Uterus (tissue), 2 donors: Measurements from ENCODE around the gene CDC73.

Experiments
- CTCF ChIP-seq, 4 experiments: fragments of 200-600 bp in 2 of 4; fragments of 450-650 bp in 2 of 4; sonication (generic) in 2 of 4; IDR thresholded peaks; one replicate each; pipeline ENCODE4 v1.5.1; 2016 to 2019; ENCODE audit warnings: antibody characterized with exemption in 4 of 4, mild to moderate bottlenecking in 2 of 4, moderate library complexity in 1 of 4
- POLR2A ChIP-seq, 2 donors: fragments of 450-650 bp; IDR thresholded peaks; one replicate each; pipeline ENCODE4 v1.6.1; 2016; ENCODE audit warnings: antibody characterized with exemption in 2 of 2, mild to moderate bottlenecking in 1 of 2, moderate library complexity in 1 of 2

- TF ChIP-seq CTCF (IDR thresholded peaks at IDR 0.05) (no peak), POLR2A (IDR thresholded peaks at IDR 0.05) (no peak)
Observed at GRCh38 chr1:193212637-193213036, 90.8 kb downstream of the CDC73 start.
